Mesendoderm (in vitro differentiated cells): ENCODE measurements around the gene IL2RG.

ENCODE experiments used
- DNase-seq: peaks from one replicate; pipeline ENCODE4 v3.0.0; 2013
- H2AK5ac ChIP-seq: 2 replicates; pipeline ENCODE4 v1.6.1; 2013; ENCODE audit warnings: low read length, inconsistent platforms
- H2BK120ac ChIP-seq: 2 replicates; pipeline ENCODE4 v1.6.1; 2013; ENCODE audit warnings: low read depth, mild to moderate bottlenecking, low read length, moderate library complexity, mixed read lengths
- H2BK15ac ChIP-seq: replicated peaks from 2 replicates; pipeline ENCODE4 v1.6.1; 2013; ENCODE audit warnings: low read depth, mild to moderate bottlenecking, moderate library complexity
- H2BK5ac ChIP-seq: 2 replicates; pipeline ENCODE4 v1.6.1; 2013; ENCODE audit warnings: low read length, inconsistent platforms
- H3K18ac ChIP-seq: 2 replicates; pipeline ENCODE4 v1.6.1; 2013; ENCODE audit warnings: mild to moderate bottlenecking, low read length, mixed read lengths
- H3K23ac ChIP-seq: one replicate; pipeline ENCODE4 v1.6.1; 2013; ENCODE audit warnings: low read length
- H3K27ac ChIP-seq: 2 replicates; pipeline ENCODE4 v1.5.1; 2013; ENCODE audit warnings: low read depth, mild to moderate bottlenecking, inconsistent platforms, low read length, moderate library complexity
- H3K27me3 ChIP-seq: 2 replicates; pipeline ENCODE4 v1.6.1; 2013; ENCODE audit warnings: low read length, control low read depth, mild to moderate bottlenecking, inconsistent platforms; ENCODE audit not compliant: insufficient read depth, poor library complexity
- H3K36me3 ChIP-seq: 2 replicates; pipeline ENCODE4 v1.6.1; 2013; ENCODE audit warnings: low read length, inconsistent platforms; ENCODE audit not compliant: control insufficient read depth, insufficient read depth
- H3K4ac ChIP-seq: one replicate; pipeline ENCODE4 v1.6.1; 2013; ENCODE audit warnings: low read depth, mild to moderate bottlenecking, low read length, moderate library complexity
- H3K4me1 ChIP-seq: 2 replicates; pipeline ENCODE4 v1.6.1; 2013; ENCODE audit warnings: low read depth, low read length, inconsistent platforms; ENCODE audit not compliant: control insufficient read depth
- H3K4me2 ChIP-seq: 2 replicates; pipeline ENCODE4 v1.6.1; 2013; ENCODE audit warnings: low read length
- H3K4me3 ChIP-seq: 2 replicates; pipeline ENCODE4 v1.5.1; 2013; ENCODE audit warnings: mild to moderate bottlenecking, low read length
- H3K56ac ChIP-seq: one replicate; pipeline ENCODE4 v1.6.1; 2013; ENCODE audit warnings: low read length
- H3K79me1 ChIP-seq: 2 replicates; pipeline ENCODE4 v1.6.1; 2013; ENCODE audit warnings: low read length, inconsistent platforms
- H3K79me2 ChIP-seq: 2 replicates; pipeline ENCODE4 v1.6.1; 2013; ENCODE audit warnings: mild to moderate bottlenecking, low read length; ENCODE audit not compliant: control insufficient read depth, insufficient read depth
- H3K9ac ChIP-seq: 2 replicates; pipeline ENCODE4 v1.6.1; 2013; ENCODE audit warnings: low read length, inconsistent platforms
- H4K5ac ChIP-seq: one replicate; pipeline ENCODE4 v1.6.1; 2013; ENCODE audit warnings: low read length
- H4K8ac ChIP-seq: one replicate; pipeline ENCODE4 v1.6.1; 2013; ENCODE audit warnings: low read depth, mild to moderate bottlenecking, control low read depth, low read length, moderate library complexity
- WGBS: extraction: QIAGEN DNeasy Blood & Tissue Kit; methylation state at CpG from one replicate; pipeline ENCODE4 v1.1.7; 2013; ENCODE audit warnings: low lambda C conversion rate, missing lambda C conversion rate; ENCODE audit not compliant: insufficient coverage; ENCODE audit errors: extremely low coverage; 5-methylcytosine and 5-hydroxymethylcytosine counted together

IL2RG gene

GRCh38 chrX:71081330-71082123 lies 29.9 kb downstream of the IL2RG start:
- Histone ChIP-seq H3K4me1 (no peaks in the 10 kb centered on the region), H3K79me2 (no peaks in the 10 kb centered on the region), H3K27ac (no peak overlapping the region), H3K18ac (no peak overlapping the region), H2AK5ac (no peak overlapping the region), H3K36me3 (no peaks in the 10 kb centered on the region), H3K23ac (no peak overlapping the region), H4K8ac (no peak overlapping the region), H2BK120ac (no peak overlapping the region), H2BK15ac (no peak overlapping the region), H3K56ac (no peak overlapping the region), H3K27me3 (no peaks in the 10 kb centered on the region), H2BK5ac (no peak overlapping the region), H3K9ac (no peak overlapping the region), H3K79me1 (no peaks in the 10 kb centered on the region), H3K4me3 (no peak overlapping the region), H3K4me2 (no peak overlapping the region), H3K4ac (no peak overlapping the region), H4K5ac (no peak overlapping the region)
- DNase-seq: no peak
- no CpG with 5 or more reads among the region's 3 CpGs for WGBS

- no peak overlapping the region for H2BK15ac ChIP-seq
- H2AK5ac ChIP-seq: no peak overlapping the region
- no peak overlapping the region for H3K18ac ChIP-seq
- no peak overlapping the region for H3K27ac ChIP-seq
- no peaks in the 10 kb centered on the region for H3K79me1 ChIP-seq
- H3K56ac ChIP-seq: no peak overlapping the region
- H3K4ac ChIP-seq: no peak overlapping the region
- no peak for DNase-seq
- no peaks in the 10 kb centered on the region for H3K4me1 ChIP-seq
- H2BK120ac ChIP-seq: no peak overlapping the region
- H3K79me2 ChIP-seq: peaks cover 14% of the 10 kb centered on the region
- no peak overlapping the region for H4K8ac ChIP-seq
- H3K27me3 ChIP-seq: no peaks in the 10 kb centered on the region
- H2BK5ac ChIP-seq: no peak overlapping the region
- no peak overlapping the region for H4K5ac ChIP-seq
- WGBS: no CpG with 5 or more reads among the region's 5 CpGs
- H3K9ac ChIP-seq: no peak overlapping the region
- no peak overlapping the region for H3K4me2 ChIP-seq
- H3K36me3 ChIP-seq: no peaks in the 10 kb centered on the region
- no peak overlapping the region for H3K4me3 ChIP-seq
- no peak overlapping the region for H3K23ac ChIP-seq
These were observed 40.8 kb downstream of the IL2RG start for GRCh38 chrX:71070531-71070930.

GRCh38 chrX:71068044-71068918 lies 43.1 kb downstream of the IL2RG start, which contains the start of gene SNX12:
TSS of gene SNX12 (minus strand) at chrX:71068334. CDS start at chrX:71068306, 28 bp downstream.
- no peaks in the 10 kb centered on the region for H3K27me3 ChIP-seq
- no peak within 1 kb of the TSS for H2AK5ac ChIP-seq
- H3K79me2 ChIP-seq: peaks cover 14% of the 10 kb centered on the region
- peak within 1 kb of the TSS; percentile 74 for H3K4me3 ChIP-seq
- peak; percentile 96 for DNase-seq
- no peak within 1 kb of the TSS for H2BK120ac ChIP-seq
- H3K79me1 ChIP-seq: no peaks in the 10 kb centered on the region
- no peak within 1 kb of the TSS for H4K8ac ChIP-seq
- H2BK5ac ChIP-seq: no peak within 1 kb of the TSS
- peak within 1 kb of the TSS; percentile 42 for H3K4ac ChIP-seq
- H3K9ac ChIP-seq: peak within 1 kb of the TSS; percentile 71
- no peak within 1 kb of the TSS for H2BK15ac ChIP-seq
- WGBS: no CpG with 5 or more reads among the region's 73 CpGs
- H3K23ac ChIP-seq: no peak within 1 kb of the TSS
- peak within 1 kb of the TSS; percentile 56 for H3K4me2 ChIP-seq
- H4K5ac ChIP-seq: no peak within 1 kb of the TSS
- H3K27ac ChIP-seq: peak within 1 kb of the TSS; percentile 64
- no peak within 1 kb of the TSS for H3K18ac ChIP-seq
- H3K36me3 ChIP-seq: no peaks in the 10 kb centered on the region
- H3K4me1 ChIP-seq: no peaks in the 10 kb centered on the region
- peak within 1 kb of the TSS; percentile 90 for H3K56ac ChIP-seq

- peak overlapping the region; percentile 64 for H3K27ac ChIP-seq
- no peak overlapping the region for H3K18ac ChIP-seq
- H3K9ac ChIP-seq: peak overlapping the region; percentile 68
- H3K56ac ChIP-seq: peak overlapping the region; percentile 90
- no peak overlapping the region for H4K8ac ChIP-seq
- no peak overlapping the region for H2BK5ac ChIP-seq
- peak; percentile 65 for DNase-seq
- H3K4me1 ChIP-seq: no peaks in the 10 kb centered on the region
- WGBS: no CpG with 5 or more reads among the region's 10 CpGs
- no peak overlapping the region for H4K5ac ChIP-seq
- H3K23ac ChIP-seq: no peak overlapping the region
- H2AK5ac ChIP-seq: no peak overlapping the region
- H3K4ac ChIP-seq: peak overlapping the region; percentile 42
- peak overlapping the region; percentile 74 for H3K4me3 ChIP-seq
- H3K27me3 ChIP-seq: no peaks in the 10 kb centered on the region
- peak overlapping the region; percentile 35 for H3K4me2 ChIP-seq
- H3K36me3 ChIP-seq: no peaks in the 10 kb centered on the region
- no peaks in the 10 kb centered on the region for H3K79me1 ChIP-seq
- H3K79me2 ChIP-seq: peaks cover 14% of the 10 kb centered on the region
- H2BK15ac ChIP-seq: no peak overlapping the region
- H2BK120ac ChIP-seq: no peak overlapping the region
These were observed 43.7 kb downstream of the IL2RG start for GRCh38 chrX:71067712-71068043.

- Histone ChIP-seq H3K18ac (no peak overlapping the region), H3K36me3 (no peaks in the 10 kb centered on the region), H3K4ac (no peak overlapping the region), H3K4me3 (peak overlapping the region; percentile 74), H2BK120ac (no peak overlapping the region), H4K5ac (no peak overlapping the region), H3K27ac (no peak overlapping the region), H3K79me2 (peaks cover 14% of the 10 kb centered on the region), H3K9ac (peak overlapping the region; percentile 68), H3K4me2 (peak overlapping the region; percentile 35), H3K23ac (no peak overlapping the region), H2AK5ac (no peak overlapping the region), H2BK5ac (no peak overlapping the region), H2BK15ac (no peak overlapping the region), H3K56ac (peak overlapping the region; percentile 90), H3K27me3 (no peaks in the 10 kb centered on the region), H4K8ac (no peak overlapping the region), H3K79me1 (no peaks in the 10 kb centered on the region), H3K4me1 (no peaks in the 10 kb centered on the region)
- no CpG with 5 or more reads among the region's 2 CpGs for WGBS
- DNase-seq: no peak
These were observed 44.3 kb downstream of the IL2RG start for GRCh38 chrX:71067089-71067488.
